A673 (cell line): Measurements from ENCODE around the gene RFC2. TPM values are rescaled to one million over a fixed set of nuclear protein-coding genes. Genes with fewer than 3 reads are reported as not detected.

Source experiments
- BruUV-seq: library from RNA; stranded (reverse); fragments of 400-500 nt; replicated peaks from 2 replicates; lab custom pipeline; 2021; lab: Mats Ljungman, UMichigan
- CTCF ChIA-PET: fragments of 300-600 bp; sonication (Branson Sonifier 250); formaldehyde crosslinking; loops from one replicate; lab custom pipeline; 2022; ENCODE audit warnings: antibody characterized with exemption; lab: Charles Lee
- POLR2A ChIA-PET: fragments of 300-600 bp; sonication (Branson Sonifier 250); formaldehyde crosslinking; loops from one replicate; lab custom pipeline; 2022; ENCODE audit warnings: antibody characterized with exemption; ENCODE audit not compliant: low non-redundant PET; lab: Charles Lee
- DNase-seq: peaks from one replicate; pipeline ENCODE4 v3.0.0-alpha.2; 2015; ENCODE audit warnings: low spot score
- H3K27ac ChIP-seq: fragments of 200-600 bp; sonication (generic); 2 replicates; pipeline ENCODE4 v1.5.1; 2016; ENCODE audit warnings: mixed run types, low read depth, mild to moderate bottlenecking, mixed read lengths, antibody characterized with exemption, low read length; ENCODE audit not compliant: poor library complexity, severe bottlenecking
- H3K27me3 ChIP-seq: fragments of 200-600 bp; sonication (generic); replicated peaks from 2 replicates; pipeline ENCODE4 v1.6.1; 2017; ENCODE audit warnings: mixed run types, low read depth, mild to moderate bottlenecking, mixed read lengths, antibody characterized with exemption, low read length; ENCODE audit not compliant: insufficient read depth, poor library complexity
- H3K36me3 ChIP-seq: fragments of 200-600 bp; sonication (generic); 2 replicates; pipeline ENCODE4 v1.6.1; 2016; ENCODE audit warnings: mixed run types, mild to moderate bottlenecking, mixed read lengths, antibody characterized with exemption, low read length; ENCODE audit not compliant: insufficient read depth, poor library complexity, severe bottlenecking
- H3K4me1 ChIP-seq: fragments of 200-600 bp; sonication (generic); 2 replicates; pipeline ENCODE4 v1.6.1; 2017; ENCODE audit warnings: mixed run types, mild to moderate bottlenecking, mixed read lengths, antibody characterized with exemption, low read length; ENCODE audit not compliant: insufficient read depth, poor library complexity, severe bottlenecking
- H3K4me3 ChIP-seq: fragments of 200-600 bp; sonication (generic); 2 replicates; pipeline ENCODE4 v1.5.1; 2016; ENCODE audit warnings: low read depth, mixed run types, mild to moderate bottlenecking, mixed read lengths, low read length; ENCODE audit not compliant: poor library complexity, severe bottlenecking
- H3K9me3 ChIP-seq: fragments of 200-600 bp; sonication (generic); 2 replicates; pipeline ENCODE4 v1.6.1; 2016; ENCODE audit warnings: mixed run types, low read depth, mild to moderate bottlenecking, mixed read lengths, antibody characterized with exemption, low read length; ENCODE audit not compliant: poor library complexity, severe bottlenecking
- EZH2 ChIP-seq: fragments of 200-600 bp; sonication (generic); IDR thresholded peaks from 2 replicates; pipeline ENCODE4 v1.6.1; 2017; ENCODE audit warnings: borderline replicate concordance, low read depth, mild to moderate bottlenecking, mixed read lengths, antibody characterized with exemption, low read length; ENCODE audit not compliant: poor library complexity, severe bottlenecking
- intact Hi-C: fragments of 100-400 bp; cut with micrococcal nuclease; formaldehyde crosslinking; loops from one replicate; pipeline ENCODE4 v1.10.0; 2022; ENCODE audit not compliant: unreplicated experiment
- total RNA-seq: library from RNA; stranded (reverse); gene quantifications from 2 replicates; pipeline ENCODE4 v1.2.3, GENCODE V29; 2021
- TF ChIP-seq, protein P1 (sequence below): fragments of 300-800, 200-600 bp; sonication (generic); conservative IDR thresholded peaks from 2 replicates; pipeline ENCODE4 v1.5.1; 2017; ENCODE audit warnings: low read depth, mild to moderate bottlenecking, antibody characterized with exemption, low read length, moderate library complexity, mixed read lengths

The RFC2 gene
- total RNA-seq, 1 experiment from 2014 or later, result 125 TPM

DNA sequence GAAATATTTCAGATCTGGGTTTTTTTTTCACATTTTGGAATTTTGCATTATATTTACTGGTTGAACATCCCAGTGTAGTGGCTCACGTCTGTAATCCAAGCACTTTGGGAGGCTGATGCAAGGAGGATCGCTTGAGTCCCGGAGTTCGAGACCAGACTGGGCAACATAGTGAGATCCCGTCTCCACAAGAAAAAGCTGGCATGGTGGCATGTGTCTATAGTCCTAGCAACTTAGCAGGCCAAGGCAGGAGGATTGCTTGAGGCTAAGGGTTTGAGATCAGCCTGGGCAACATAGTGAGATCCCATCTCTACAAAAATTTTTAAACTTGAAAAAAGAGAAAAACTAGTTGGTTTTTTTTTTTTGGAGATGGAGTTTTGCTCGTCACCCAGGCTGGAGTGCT lies 6.0 kb downstream of the RFC2 start:
- no peaks in the 10 kb centered on the region for H3K27me3 ChIP-seq
- CTCF ChIA-PET, result interaction anchor here (0.6 kb wide), 1 partner anchor 38 kb away, joined by 7 read pairs; the partner anchor contains the start of gene LAT2
- no peak overlapping the region for H3K27ac ChIP-seq
- no peak for DNase-seq
- peaks cover 78% of the 10 kb centered on the region for H3K36me3 ChIP-seq
- TF ChIP-seq EZH2, result no peak
- TF ChIP-seq, protein P1, sequence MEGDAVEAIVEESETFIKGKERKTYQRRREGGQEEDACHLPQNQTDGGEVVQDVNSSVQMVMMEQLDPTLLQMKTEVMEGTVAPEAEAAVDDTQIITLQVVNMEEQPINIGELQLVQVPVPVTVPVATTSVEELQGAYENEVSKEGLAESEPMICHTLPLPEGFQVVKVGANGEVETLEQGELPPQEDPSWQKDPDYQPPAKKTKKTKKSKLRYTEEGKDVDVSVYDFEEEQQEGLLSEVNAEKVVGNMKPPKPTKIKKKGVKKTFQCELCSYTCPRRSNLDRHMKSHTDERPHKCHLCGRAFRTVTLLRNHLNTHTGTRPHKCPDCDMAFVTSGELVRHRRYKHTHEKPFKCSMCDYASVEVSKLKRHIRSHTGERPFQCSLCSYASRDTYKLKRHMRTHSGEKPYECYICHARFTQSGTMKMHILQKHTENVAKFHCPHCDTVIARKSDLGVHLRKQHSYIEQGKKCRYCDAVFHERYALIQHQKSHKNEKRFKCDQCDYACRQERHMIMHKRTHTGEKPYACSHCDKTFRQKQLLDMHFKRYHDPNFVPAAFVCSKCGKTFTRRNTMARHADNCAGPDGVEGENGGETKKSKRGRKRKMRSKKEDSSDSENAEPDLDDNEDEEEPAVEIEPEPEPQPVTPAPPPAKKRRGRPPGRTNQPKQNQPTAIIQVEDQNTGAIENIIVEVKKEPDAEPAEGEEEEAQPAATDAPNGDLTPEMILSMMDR, result no peak
- intact Hi-C loops, result no loop called here
- no peaks in the 10 kb centered on the region for H3K4me1 ChIP-seq
- POLR2A ChIA-PET, result no interaction called here
- BruUV-seq, result no TSS peak
- H3K4me3 ChIP-seq, result no peak overlapping the region
- H3K9me3 ChIP-seq, result no peaks in the 10 kb centered on the region

DNA sequence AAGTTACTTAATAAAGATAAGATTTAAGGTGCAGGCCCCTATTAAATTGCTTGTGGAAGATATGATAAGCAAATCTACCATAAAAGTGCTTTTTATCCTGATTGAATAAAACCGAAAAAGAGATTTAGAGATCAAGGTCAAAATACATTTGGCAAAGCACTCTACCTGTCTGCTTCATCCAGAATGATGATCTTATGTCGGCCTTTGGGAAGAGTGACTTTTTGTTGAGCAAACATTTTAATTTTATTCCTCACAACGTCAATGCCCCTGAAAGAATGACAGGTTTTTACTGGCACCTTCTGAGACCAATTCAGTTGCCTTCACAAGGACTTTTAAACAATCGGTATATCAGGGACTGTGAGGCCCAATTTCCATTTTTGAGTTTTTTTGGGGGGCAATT lies 7.7 kb downstream of the RFC2 start:
- Histone ChIP-seq H3K9me3 (no peaks in the 10 kb centered on the region), H3K4me1 (no peaks in the 10 kb centered on the region), H3K27me3 (no peaks in the 10 kb centered on the region), H3K4me3 (no peak overlapping the region), H3K27ac (no peak overlapping the region), H3K36me3 (peaks cover 90% of the 10 kb centered on the region)
- BruUV-seq, result no TSS peak
- no peak for TF ChIP-seq EZH2
- TF ChIP-seq, protein P1, result no peak
- no peak for DNase-seq
- CTCF ChIA-PET, result no interaction called here
- POLR2A ChIA-PET, result no interaction called here
- intact Hi-C loops, result no loop called here

DNA sequence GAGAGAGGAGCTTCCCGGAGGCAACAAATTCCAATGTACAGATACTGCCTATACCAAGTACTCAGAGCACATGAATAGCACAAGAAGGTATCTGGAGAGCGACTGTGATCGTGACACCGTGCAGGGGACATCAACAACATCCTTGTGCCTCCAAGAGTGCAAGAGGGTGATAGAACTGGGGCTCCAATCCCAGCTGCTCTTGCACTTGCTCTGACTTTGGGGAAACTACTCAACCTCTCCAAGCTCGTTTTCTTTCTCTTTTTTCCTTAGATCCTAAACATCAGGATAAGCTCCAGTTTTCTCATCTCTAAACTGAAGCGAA lies 12.1 kb downstream of the RFC2 start:
- TF ChIP-seq, protein P1, result no peak
- no peak for TF ChIP-seq EZH2
- ChIA-PET CTCF (no interaction called here), POLR2A (no interaction called here)
- Histone ChIP-seq H3K4me3 (no peak overlapping the region), H3K27ac (no peak overlapping the region), H3K4me1 (no peaks in the 10 kb centered on the region), H3K36me3 (peaks cover 90% of the 10 kb centered on the region), H3K27me3 (no peaks in the 10 kb centered on the region), H3K9me3 (no peaks in the 10 kb centered on the region)
- intact Hi-C loops, result no loop called here
- no TSS peak for BruUV-seq
- DNase-seq, result no peak
